Activated CD4-positive, alpha-beta T cell treated with anti-CD3 and anti-CD28 coated beads, Interleukin-2, amount 50 U/mL, for 4 hours (primary cell): ENCODE results near the gene SEMA3C.

ENCODE experiments used
- DNase-seq, 2 experiments: peaks; one replicate each; pipeline ENCODE4 v3.0.0-alpha.2; 2020

Gene SEMA3C

GRCh38 chr7:80773787-80774508 lies 144.9 kb downstream of the SEMA3C start:
- no peak for DNase-seq

- DNase-seq: no peak
Measured at GRCh38 chr7:80772347-80772993, 146.4 kb downstream of the SEMA3C start.

- no peak for DNase-seq
Measured at GRCh38 chr7:80771523-80771922, 147.3 kb downstream of the SEMA3C start.

GRCh38 chr7:80770675-80771081 lies 148.2 kb downstream of the SEMA3C start:
- DNase-seq: no peak

GRCh38 chr7:80770061-80770460 lies 148.8 kb downstream of the SEMA3C start:
- no peak for DNase-seq

GRCh38 chr7:80768756-80769155 lies 150.1 kb downstream of the SEMA3C start:
- DNase-seq: no peak

- no peak for DNase-seq
Measured at GRCh38 chr7:80767654-80768053, 151.2 kb downstream of the SEMA3C start.

GRCh38 chr7:80766724-80767123 lies 152.1 kb downstream of the SEMA3C start:
- DNase-seq: no peak

GRCh38 chr7:80764132-80764531 lies 154.7 kb downstream of the SEMA3C start:
- DNase-seq: no peak

GRCh38 chr7:80763704-80764103 lies 155.1 kb downstream of the SEMA3C start:
- no peak for DNase-seq

GRCh38 chr7:80763289-80763688 lies 155.6 kb downstream of the SEMA3C start:
- no peak for DNase-seq

- no peak for DNase-seq
Measured at GRCh38 chr7:80760292-80760691, 158.6 kb downstream of the SEMA3C start.

GRCh38 chr7:80752954-80753690 lies 165.7 kb downstream of the SEMA3C start:
- DNase-seq: no peak

GRCh38 chr7:80749270-80749669 lies 169.6 kb downstream of the SEMA3C start:
- DNase-seq: no peak

GRCh38 chr7:80748363-80749042 lies 170.3 kb downstream of the SEMA3C start:
- no peak for DNase-seq

- no peak for DNase-seq
Measured at GRCh38 chr7:80740778-80741545, 177.9 kb downstream of the SEMA3C start.

- no peak for DNase-seq
Measured at GRCh38 chr7:80736371-80737125, 182.3 kb downstream of the SEMA3C start.

GRCh38 chr7:80735330-80735729 lies 183.5 kb downstream of the SEMA3C start:
- DNase-seq: no peak

- no peak for DNase-seq
Measured at GRCh38 chr7:80734011-80734410, 184.8 kb downstream of the SEMA3C start.

- DNase-seq: no peak
Measured at GRCh38 chr7:80733333-80733915, 185.4 kb downstream of the SEMA3C start.

GRCh38 chr7:80732630-80733029 lies 186.2 kb downstream of the SEMA3C start:
- DNase-seq: no peak
